Measurements from ENCODE around the gene SP2.

DNA sequence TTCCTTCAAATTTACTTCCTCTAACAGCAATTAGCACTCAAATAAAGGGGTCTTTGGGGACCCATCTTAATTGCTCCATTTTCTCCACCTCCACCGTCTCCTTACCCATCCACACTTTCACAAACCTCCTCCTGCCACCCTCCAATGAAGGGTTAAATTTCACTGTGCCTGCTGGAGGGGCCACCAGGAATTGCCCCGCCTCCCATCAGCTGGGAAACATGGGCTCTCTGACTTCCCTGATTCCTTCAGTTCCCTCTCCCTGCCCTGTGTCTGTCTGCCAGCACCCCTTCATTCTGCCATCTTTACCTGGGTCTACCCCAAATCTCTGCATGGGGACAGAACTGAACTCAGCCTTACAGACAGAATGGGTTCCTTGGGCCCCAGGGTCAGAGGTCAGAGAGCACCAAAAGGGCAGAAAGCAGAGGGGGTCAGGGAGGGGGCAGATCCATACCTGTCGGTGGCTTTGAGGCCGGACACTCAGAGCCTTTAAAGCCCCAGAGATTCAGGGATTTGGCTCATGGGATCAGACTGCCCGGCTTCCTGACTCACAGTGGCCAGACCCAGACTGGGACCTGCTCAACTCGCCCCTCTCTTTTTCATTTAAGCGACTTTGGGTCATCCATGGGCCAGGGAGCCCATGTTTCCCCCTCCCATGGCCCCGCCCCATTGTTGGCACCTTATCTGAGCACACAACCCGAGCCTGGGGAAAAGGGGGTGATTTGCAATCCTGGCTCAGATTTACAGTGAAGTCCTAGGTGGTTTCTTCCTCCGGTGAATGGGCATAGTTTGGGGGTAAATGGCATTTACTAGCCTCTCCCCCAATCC lies 17.6 kb upstream of the SP2 start:
- TF ChIP-seq, protein P1, sequence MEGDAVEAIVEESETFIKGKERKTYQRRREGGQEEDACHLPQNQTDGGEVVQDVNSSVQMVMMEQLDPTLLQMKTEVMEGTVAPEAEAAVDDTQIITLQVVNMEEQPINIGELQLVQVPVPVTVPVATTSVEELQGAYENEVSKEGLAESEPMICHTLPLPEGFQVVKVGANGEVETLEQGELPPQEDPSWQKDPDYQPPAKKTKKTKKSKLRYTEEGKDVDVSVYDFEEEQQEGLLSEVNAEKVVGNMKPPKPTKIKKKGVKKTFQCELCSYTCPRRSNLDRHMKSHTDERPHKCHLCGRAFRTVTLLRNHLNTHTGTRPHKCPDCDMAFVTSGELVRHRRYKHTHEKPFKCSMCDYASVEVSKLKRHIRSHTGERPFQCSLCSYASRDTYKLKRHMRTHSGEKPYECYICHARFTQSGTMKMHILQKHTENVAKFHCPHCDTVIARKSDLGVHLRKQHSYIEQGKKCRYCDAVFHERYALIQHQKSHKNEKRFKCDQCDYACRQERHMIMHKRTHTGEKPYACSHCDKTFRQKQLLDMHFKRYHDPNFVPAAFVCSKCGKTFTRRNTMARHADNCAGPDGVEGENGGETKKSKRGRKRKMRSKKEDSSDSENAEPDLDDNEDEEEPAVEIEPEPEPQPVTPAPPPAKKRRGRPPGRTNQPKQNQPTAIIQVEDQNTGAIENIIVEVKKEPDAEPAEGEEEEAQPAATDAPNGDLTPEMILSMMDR (IDR thresholded peaks at IDR 0.05; ENCODE audit: insufficient read depth, low read depth, low read length) = no peak
- TF ChIP-seq EZH2 (IDR thresholded peaks at IDR 0.05; ENCODE audit: insufficient read depth, low read length) = no peak
